GM21423 (cell line): ENCODE data around the gene DCC.

Experiments used
- ATAC-seq: cut with Tn5 transposase; IDR thresholded peaks from one replicate; pipeline ENCODE4 v1.9.1; 2021; ENCODE audit warnings: mild to moderate bottlenecking, moderate library complexity; ENCODE audit not compliant: unreplicated experiment

DCC gene

GRCh38 chr18:53142005-53142404 lies 802.0 kb downstream of the DCC start:
- no peak for ATAC-seq

GRCh38 chr18:53147472-53147871 lies 807.5 kb downstream of the DCC start:
- ATAC-seq = no peak

- no peak for ATAC-seq
These were observed 808.1 kb downstream of the DCC start for GRCh38 chr18:53148123-53148522.

GRCh38 chr18:53152476-53152875 lies 812.5 kb downstream of the DCC start:
- ATAC-seq = no peak

GRCh38 chr18:53153281-53153680 lies 813.3 kb downstream of the DCC start:
- no peak for ATAC-seq

- ATAC-seq = no peak
These were observed 813.8 kb downstream of the DCC start for GRCh38 chr18:53153800-53154199.

GRCh38 chr18:53165770-53166169 lies 825.8 kb downstream of the DCC start:
- ATAC-seq = no peak

- no peak for ATAC-seq
These were observed 829.3 kb downstream of the DCC start for GRCh38 chr18:53169346-53169745.

- no peak for ATAC-seq
These were observed 851.6 kb downstream of the DCC start for GRCh38 chr18:53191634-53192033.

GRCh38 chr18:53193870-53194269 lies 853.9 kb downstream of the DCC start:
- ATAC-seq = no peak

GRCh38 chr18:53219853-53220252 lies 879.9 kb downstream of the DCC start:
- no peak for ATAC-seq

- no peak for ATAC-seq
These were observed 884.3 kb downstream of the DCC start for GRCh38 chr18:53224128-53224778.

GRCh38 chr18:53225567-53226325 lies 885.7 kb downstream of the DCC start:
- ATAC-seq = no peak

- ATAC-seq = no peak
These were observed 894.6 kb downstream of the DCC start for GRCh38 chr18:53234610-53235009.

- no peak for ATAC-seq
These were observed 901.2 kb downstream of the DCC start for GRCh38 chr18:53241161-53241560.

- ATAC-seq = no peak
These were observed 913.8 kb downstream of the DCC start for GRCh38 chr18:53253789-53254188.

- no peak for ATAC-seq
These were observed 914.3 kb downstream of the DCC start for GRCh38 chr18:53254265-53254664.

GRCh38 chr18:53261241-53261640 lies 921.2 kb downstream of the DCC start:
- ATAC-seq = no peak

GRCh38 chr18:53266850-53267249 lies 926.9 kb downstream of the DCC start:
- ATAC-seq = no peak

GRCh38 chr18:53268455-53268854 lies 928.5 kb downstream of the DCC start:
- ATAC-seq = no peak

- no peak for ATAC-seq
These were observed 941.4 kb downstream of the DCC start for GRCh38 chr18:53281406-53281805.

- no peak for ATAC-seq
These were observed 943.7 kb downstream of the DCC start for GRCh38 chr18:53283708-53284107.

- no peak for ATAC-seq
These were observed 965.5 kb downstream of the DCC start for GRCh38 chr18:53305461-53305860.
